Measurements from ENCODE around the gene FYCO1.

Gene FYCO1

GRCh38 chr3:45911511-45912226 is 84.0 kb downstream of the FYCO1 start:
- DNase-seq, result no peak

- DNase-seq, result no peak
Measured at GRCh38 chr3:45910892-45911291, 84.7 kb downstream of the FYCO1 start.

GRCh38 chr3:45909542-45909941 is 86.1 kb downstream of the FYCO1 start:
- no peak for DNase-seq

GRCh38 chr3:45908761-45909160 is 86.9 kb downstream of the FYCO1 start:
- DNase-seq, result no peak

GRCh38 chr3:45907769-45908705 is 87.6 kb downstream of the FYCO1 start:
- no peak for DNase-seq

- no peak for DNase-seq
Measured at GRCh38 chr3:45906681-45907407, 88.8 kb downstream of the FYCO1 start.

- no peak for DNase-seq
Measured at GRCh38 chr3:45905755-45906154, 89.9 kb downstream of the FYCO1 start.

- no peak for DNase-seq
Measured at GRCh38 chr3:45904931-45905330, 90.7 kb downstream of the FYCO1 start.

- DNase-seq, result no peak
Measured at GRCh38 chr3:45896956-45897355, 98.7 kb downstream of the FYCO1 start.

GRCh38 chr3:45895686-45896468 is 99.7 kb downstream of the FYCO1 start:
- DNase-seq, result no peak

GRCh38 chr3:45894015-45894414 is 101.6 kb downstream of the FYCO1 start:
- no peak for DNase-seq

- no peak for DNase-seq
Measured at GRCh38 chr3:45892161-45892560, 103.5 kb downstream of the FYCO1 start.

- no peak for DNase-seq
Measured at GRCh38 chr3:45890405-45890804, 105.2 kb downstream of the FYCO1 start.

GRCh38 chr3:45889337-45889736 is 106.3 kb downstream of the FYCO1 start:
- no peak for DNase-seq

GRCh38 chr3:45887759-45888511 is 107.7 kb downstream of the FYCO1 start:
- DNase-seq, result no peak

GRCh38 chr3:45887285-45887684 is 108.3 kb downstream of the FYCO1 start:
- no peak for DNase-seq

- no peak for DNase-seq
Measured at GRCh38 chr3:45885979-45886705, 109.5 kb downstream of the FYCO1 start, which contains the start of gene CCR9. CCR9 (plus strand) TSS chr3:45886543; CDS start chr3:45894934, 8,391 bp downstream.

- no peak for DNase-seq
Measured at GRCh38 chr3:45884368-45885201, 111.0 kb downstream of the FYCO1 start.

- no peak for DNase-seq
Measured at GRCh38 chr3:45881078-45882022, 114.3 kb downstream of the FYCO1 start.

All from GF-D8 (cell line).